DOHH2 (cell line): ENCODE measurements around the gene ATP8B1.

Source experiments
- H3F3A ChIP-seq: fragments of 200-600 bp; sonication (generic), shearing (Covaris generic); 2 replicates; pipeline ENCODE4 v1.6.0; 2016; ENCODE audit warnings: antibody characterized with exemption, mild to moderate bottlenecking; ENCODE audit not compliant: control insufficient read depth, insufficient read depth
- H3K27ac ChIP-seq: fragments of 200-600 bp; sonication (generic); 2 replicates; pipeline ENCODE4 v1.5.1; 2014; ENCODE audit warnings: low read depth, mild to moderate bottlenecking, low read length, moderate library complexity
- H3K27me3 ChIP-seq: fragments of 200-600 bp; sonication (generic); 2 replicates; pipeline ENCODE4 v1.6.1; 2014; ENCODE audit warnings: mild to moderate bottlenecking, low read length, mixed read lengths; ENCODE audit not compliant: control insufficient read depth
- H3K36me3 ChIP-seq: fragments of 200-600 bp; sonication (generic); 2 replicates; pipeline ENCODE4 v1.6.1; 2014; ENCODE audit warnings: mild to moderate bottlenecking, low read length, moderate library complexity, mixed read lengths; ENCODE audit not compliant: control insufficient read depth
- H3K4me1 ChIP-seq: fragments of 200-600 bp; sonication (generic); 2 replicates; pipeline ENCODE4 v1.6.1; 2014; ENCODE audit warnings: mild to moderate bottlenecking, low read length, mixed read lengths; ENCODE audit not compliant: control insufficient read depth
- H3K4me2 ChIP-seq: fragments of 200-600 bp; sonication (generic); 2 replicates; pipeline ENCODE4 v1.6.0; 2014; ENCODE audit warnings: mild to moderate bottlenecking, low read length, moderate library complexity
- H3K4me3 ChIP-seq: fragments of 200-600 bp; sonication (generic); 2 replicates; pipeline ENCODE4 v1.5.1; 2014; ENCODE audit warnings: mild to moderate bottlenecking, low read length, mixed read lengths
- H3K79me2 ChIP-seq: fragments of 200-600 bp; sonication (generic); 2 replicates; pipeline ENCODE4 v1.6.1; 2014; ENCODE audit warnings: mild to moderate bottlenecking, low read length, mixed read lengths; ENCODE audit not compliant: control insufficient read depth
- H3K9me2 ChIP-seq: fragments of 200-600 bp; sonication (generic); replicated peaks from 2 replicates; pipeline ENCODE4 v1.6.1; 2014; ENCODE audit warnings: mild to moderate bottlenecking, low read length, mixed read lengths; ENCODE audit not compliant: control insufficient read depth
- H3K9me3 ChIP-seq: fragments of 200-600 bp; sonication (generic); 2 replicates; pipeline ENCODE4 v1.6.1; 2014; ENCODE audit warnings: antibody characterized with exemption, low read length, mixed read lengths; ENCODE audit not compliant: control insufficient read depth, insufficient read depth
- H4K20me1 ChIP-seq: fragments of 200-600 bp; sonication (generic); 2 replicates; pipeline ENCODE4 v1.6.0; 2014; ENCODE audit warnings: low read depth, mild to moderate bottlenecking, antibody characterized with exemption, low read length, moderate library complexity; ENCODE audit not compliant: control insufficient read depth, insufficient read depth
- CTCF ChIP-seq: fragments of 200-600 bp; sonication (generic); IDR thresholded peaks from one replicate; pipeline ENCODE4 v1.5.1; 2014; ENCODE audit warnings: antibody characterized with exemption, mild to moderate bottlenecking, low read depth, low read length; ENCODE audit not compliant: poor library complexity, severe bottlenecking
- EZH2phosphoT487 ChIP-seq: fragments of 200-600 bp; sonication (generic); IDR thresholded peaks from 2 replicates; pipeline ENCODE4 v1.6.1; 2017; ENCODE audit warnings: borderline replicate concordance, mild to moderate bottlenecking, antibody characterized with exemption, low read length, moderate library complexity, mixed read lengths

ATP8B1 gene

GRCh38 chr18:57804557-57804956 is 1.4 kb upstream of the ATP8B1 start:
- Histone ChIP-seq H3K27me3 (peaks cover 41% of the 10 kb centered on the region), H3K4me3 (no peak overlapping the region), H4K20me1 (no peaks in the 10 kb centered on the region), H3K27ac (no peak overlapping the region), H3K4me2 (no peak overlapping the region), H3K9me3 (no peaks in the 10 kb centered on the region), H3K36me3 (no peaks in the 10 kb centered on the region), H3K9me2 (no peaks in the 10 kb centered on the region), H3F3A (0 out of 2 replicates have a peak, but pooled peaks cover 2% of the 10 kb centered on the region), H3K79me2 (no peaks in the 10 kb centered on the region), H3K4me1 (no peaks in the 10 kb centered on the region)
- no peak for TF ChIP-seq CTCF
- TF ChIP-seq EZH2phosphoT487: no peak

GRCh38 chr18:57802213-57803102 is 657 bp downstream of the ATP8B1 start:
- no peak for TF ChIP-seq CTCF
- TF ChIP-seq EZH2phosphoT487: no peak; the same call in 1 of the 2 replicates

GRCh38 chr18:57801761-57802212 is 1.3 kb downstream of the ATP8B1 start:
- H3K4me2 ChIP-seq: no peak overlapping the region
- H3F3A ChIP-seq: 0 out of 2 replicates have a peak, but pooled peaks cover 2% of the 10 kb centered on the region
- peaks cover 41% of the 10 kb centered on the region for H3K27me3 ChIP-seq
- no peaks in the 10 kb centered on the region for H3K79me2 ChIP-seq
- no peak overlapping the region for H3K4me3 ChIP-seq
- TF ChIP-seq EZH2phosphoT487 (no peak), CTCF (no peak)
- no peaks in the 10 kb centered on the region for H3K9me2 ChIP-seq
- no peaks in the 10 kb centered on the region for H3K9me3 ChIP-seq
- no peaks in the 10 kb centered on the region for H3K36me3 ChIP-seq
- H4K20me1 ChIP-seq: no peaks in the 10 kb centered on the region
- H3K27ac ChIP-seq: no peak overlapping the region
- H3K4me1 ChIP-seq: no peaks in the 10 kb centered on the region

More at GRCh38 chr18:57802213-57803102, 657 bp downstream of the ATP8B1 start:
- no peaks in the 10 kb centered on the region for H3K79me2 ChIP-seq
- peaks cover 41% of the 10 kb centered on the region for H3K27me3 ChIP-seq
- H3K4me3 ChIP-seq: no peak overlapping the region
- H3K4me2 ChIP-seq: no peak overlapping the region
- no peaks in the 10 kb centered on the region for H3K9me2 ChIP-seq
- H3K4me1 ChIP-seq: no peaks in the 10 kb centered on the region
- no peaks in the 10 kb centered on the region for H3K36me3 ChIP-seq
- H3K9me3 ChIP-seq: no peaks in the 10 kb centered on the region
- 0 out of 2 replicates have a peak, but pooled peaks cover 2% of the 10 kb centered on the region for H3F3A ChIP-seq
- H3K27ac ChIP-seq: no peak overlapping the region
- no peaks in the 10 kb centered on the region for H4K20me1 ChIP-seq
